Stimulated activated effector memory CD8-positive, alpha-beta T cell treated with anti-CD3 and anti-CD28 coated beads, Interleukin-12 subunit alpha, Interleukin-12 subunit beta, amount 100 ng/mL, for 72 hours (primary cell): ENCODE data around the gene TM9SF1.
"Not testable (repeated sequence)": the region's sequence is repeated elsewhere in the genome, so short reads cannot be mapped to it uniquely, and the experiment has no call there.

Experiments used
- ATAC-seq: fragments of 150-1000 bp; cut with Tn5 transposase; 2 replicates; pipeline ENCODE4 v1.10.0; 2021
- DNase-seq, 2 donors: peaks; one replicate each; pipeline ENCODE4 v3.0.0; 2021 to 2022; ENCODE audit warnings: low spot score in 2 of 2
- H3K27ac Mint-ChIP-seq: one replicate; pipeline ENCODE4 v1.8.0; 2022; ENCODE audit warnings: mild to moderate bottlenecking, mixed read lengths
- H3K36me3 Mint-ChIP-seq: one replicate; pipeline ENCODE4 v1.8.0; 2022; ENCODE audit warnings: mild to moderate bottlenecking, mixed read lengths
- H3K4me1 Mint-ChIP-seq: one replicate; pipeline ENCODE4 v1.8.0; 2022; ENCODE audit warnings: mixed read lengths
- H3K4me3 Mint-ChIP-seq: one replicate; pipeline ENCODE4 v1.8.0; 2022; ENCODE audit warnings: mild to moderate bottlenecking, mixed read lengths
- H3K9me3 Mint-ChIP-seq: one replicate; pipeline ENCODE4 v1.8.0; 2022; ENCODE audit warnings: mixed read lengths

Gene TM9SF1

GRCh38 chr14:24232645-24233537, 37.6 kb upstream of the TM9SF1 start, which contains the start of gene GMPR2:
TSS of gene GMPR2 (plus strand) at chr14:24232929. CDS start at chr14:24233254, 325 bp downstream.
- Mint-ChIP-seq H3K27ac (peak within 1 kb of the TSS; percentile 86), H3K36me3 (peaks cover 76% of the 10 kb centered on the region), H3K4me3 (peak within 1 kb of the TSS; percentile 84), H3K9me3 (no peaks in the 10 kb centered on the region), H3K4me1 (peaks cover 41% of the 10 kb centered on the region)
- ATAC-seq: peak; percentile 62
- no peak for DNase-seq

DNA sequence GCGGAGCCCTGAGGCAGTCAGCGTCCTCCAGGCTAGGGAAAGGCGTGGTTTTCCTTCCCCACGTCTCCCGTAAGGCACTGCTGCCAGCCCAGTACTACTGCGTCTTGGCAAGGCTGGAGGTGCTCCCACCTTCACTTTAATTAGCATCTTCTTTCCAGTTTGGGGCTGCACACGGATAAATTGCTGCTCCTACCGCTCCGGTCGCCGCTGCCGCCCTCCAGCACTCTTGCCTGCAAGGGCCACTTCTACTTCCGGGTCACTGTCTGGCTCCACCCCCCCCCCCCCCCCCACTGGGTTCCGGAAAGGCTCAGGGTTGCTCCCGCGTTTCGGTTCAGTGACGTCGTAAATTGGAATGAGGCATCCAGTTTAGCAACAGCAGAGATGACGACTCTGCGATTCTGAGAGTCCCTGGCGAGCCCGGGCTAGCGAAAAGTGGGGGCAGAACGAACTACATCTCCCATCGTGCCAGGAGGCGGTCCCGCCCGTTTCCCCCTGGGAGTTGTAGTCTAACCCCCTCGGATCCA, 36.9 kb upstream of the TM9SF1 start, which contains the start of gene NEDD8:
Gene NEDD8, minus strand, starts transcription at position 247 of the 524 bp plus-strand sequence. Its CDS starts 100 bp downstream, at position 147.
- DNase-seq: peak; percentile 68 to 93
- Mint-ChIP-seq H3K9me3 (no peaks in the 10 kb centered on the region), H3K4me3 (peak within 1 kb of the TSS; percentile 84), H3K4me1 (peaks cover 38% of the 10 kb centered on the region), H3K36me3 (peaks cover 76% of the 10 kb centered on the region), H3K27ac (peak within 1 kb of the TSS; percentile 86)
- peak; percentile 93 for ATAC-seq

DNA sequence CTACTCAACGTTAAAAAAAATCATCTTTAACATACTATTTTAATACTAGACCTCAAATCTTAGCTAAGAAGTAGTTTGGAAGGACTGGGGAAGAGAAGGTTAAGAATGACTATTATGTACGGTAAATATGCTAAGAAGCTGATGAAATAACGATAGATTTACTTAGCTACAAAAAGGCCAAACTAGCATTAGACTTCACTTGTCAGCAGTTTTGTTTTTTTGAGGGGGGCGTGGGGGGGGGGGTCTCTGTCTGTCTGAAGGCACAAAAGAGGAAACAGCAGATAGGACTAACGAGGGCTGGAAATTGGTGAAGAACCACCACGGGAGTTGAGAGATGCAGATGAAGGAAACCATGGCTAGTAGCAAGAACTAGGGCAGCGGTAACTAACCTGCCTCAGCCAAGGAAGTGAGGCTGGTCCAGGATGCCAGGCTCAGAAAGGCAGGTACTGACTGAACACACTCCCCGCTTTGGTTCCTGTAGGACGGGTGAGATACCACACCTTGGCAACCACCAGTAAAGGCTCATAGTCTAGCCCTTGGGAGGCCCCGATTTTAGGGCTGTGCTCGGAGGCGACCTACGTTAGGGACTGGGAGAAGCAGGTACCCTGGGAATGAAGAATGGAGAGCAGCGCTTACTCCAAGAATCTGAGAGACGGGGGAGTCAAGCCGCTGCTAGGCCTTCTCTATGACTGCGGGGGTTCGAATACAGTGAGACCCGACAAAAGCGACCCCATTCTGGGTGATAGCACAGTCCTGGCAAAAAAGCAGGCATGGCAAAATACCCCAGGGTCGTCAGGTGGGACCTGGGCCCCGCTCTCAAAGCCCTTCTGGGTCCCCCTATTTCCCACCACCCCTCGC, 36.3 kb upstream of the TM9SF1 start:
- peak overlapping the region; percentile 86 for H3K27ac Mint-ChIP-seq
- peaks cover 73% of the 10 kb centered on the region for H3K36me3 Mint-ChIP-seq
- H3K9me3 Mint-ChIP-seq: no peaks in the 10 kb centered on the region
- H3K4me3 Mint-ChIP-seq: peak overlapping the region; percentile 84
- DNase-seq (peak in 1 of 2 donors; percentile 11), ATAC-seq (peak; percentile 43)
- H3K4me1 Mint-ChIP-seq: peaks cover 35% of the 10 kb centered on the region

DNA sequence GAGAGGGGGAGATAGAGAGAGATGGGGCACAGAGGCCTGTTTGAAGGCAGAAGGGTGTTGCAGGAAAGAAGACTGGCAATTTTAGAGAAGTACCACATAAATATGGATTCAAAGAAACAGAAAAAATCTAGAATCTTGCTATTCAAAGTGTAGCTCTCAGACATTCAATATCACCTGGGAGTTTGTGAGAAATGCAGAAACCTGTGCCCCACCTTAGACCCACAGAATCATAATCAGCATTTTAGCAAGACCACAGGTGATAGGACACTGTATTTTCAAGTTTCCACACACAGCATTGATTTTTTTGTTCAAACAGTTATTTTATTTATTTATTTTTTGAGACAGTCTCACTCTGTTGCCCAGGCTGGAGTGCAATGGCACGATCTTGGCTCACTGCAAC, 33.7 kb upstream of the TM9SF1 start:
- H3K4me1 Mint-ChIP-seq: peaks cover 20% of the 10 kb centered on the region
- no peaks in the 10 kb centered on the region for H3K9me3 Mint-ChIP-seq
- no peak overlapping the region for H3K4me3 Mint-ChIP-seq
- DNase-seq (no peak), ATAC-seq (no peak)
- peak overlapping the region; percentile 20 for H3K27ac Mint-ChIP-seq
- H3K36me3 Mint-ChIP-seq: peaks cover 72% of the 10 kb centered on the region

DNA sequence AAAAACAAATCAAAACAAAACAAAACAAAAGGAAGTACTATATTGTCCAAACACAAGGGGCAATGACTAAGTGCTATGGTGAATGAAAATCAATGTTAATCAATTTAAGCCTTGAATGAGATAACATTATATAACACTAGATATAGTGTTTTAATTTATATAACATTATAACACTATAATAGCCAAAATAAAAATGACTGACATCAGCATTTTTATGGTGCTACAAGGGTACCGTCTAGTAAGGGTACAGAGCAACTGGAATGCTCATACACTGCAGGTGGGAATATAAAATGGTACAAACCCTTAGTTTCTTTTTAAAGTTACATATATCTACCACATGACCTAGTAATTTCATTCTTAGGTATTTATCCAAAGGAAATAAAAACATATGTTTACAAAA, 31.2 kb upstream of the TM9SF1 start:
- H3K4me3 Mint-ChIP-seq: no peak overlapping the region
- no peak for ATAC-seq
- peaks cover 14% of the 10 kb centered on the region for H3K4me1 Mint-ChIP-seq
- H3K27ac Mint-ChIP-seq: no peak overlapping the region
- H3K36me3 Mint-ChIP-seq: peaks cover 66% of the 10 kb centered on the region
- H3K9me3 Mint-ChIP-seq: no peaks in the 10 kb centered on the region
- DNase-seq: no peak

GRCh38 chr14:24224618-24225071, 29.4 kb upstream of the TM9SF1 start:
- ATAC-seq (no peak), DNase-seq (no peak)
- Mint-ChIP-seq H3K4me1 (peaks cover 14% of the 10 kb centered on the region), H3K27ac (peak overlapping the region; percentile 14), H3K4me3 (no peak overlapping the region), H3K9me3 (no peaks in the 10 kb centered on the region), H3K36me3 (peaks cover 50% of the 10 kb centered on the region)

- not testable (repeated sequence) for H3K4me3 Mint-ChIP-seq, H3K27ac Mint-ChIP-seq, H3K9me3 Mint-ChIP-seq, DNase-seq, ATAC-seq
- peaks cover 36% of the 10 kb centered on the region for H3K36me3 Mint-ChIP-seq
- peaks cover 14% of the 10 kb centered on the region for H3K4me1 Mint-ChIP-seq
These were observed 27.7 kb upstream of the TM9SF1 start for GRCh38 chr14:24222987-24223386.

GRCh38 chr14:24219521-24219920, 24.3 kb upstream of the TM9SF1 start:
- peaks cover 39% of the 10 kb centered on the region for H3K36me3 Mint-ChIP-seq
- no peak overlapping the region for H3K4me3 Mint-ChIP-seq
- no peaks in the 10 kb centered on the region for H3K9me3 Mint-ChIP-seq
- H3K27ac Mint-ChIP-seq: no peak overlapping the region
- peaks cover 24% of the 10 kb centered on the region for H3K4me1 Mint-ChIP-seq
- ATAC-seq: no peak
- no peak for DNase-seq

GRCh38 chr14:24219080-24219479, 23.8 kb upstream of the TM9SF1 start:
- H3K4me3 Mint-ChIP-seq: no peak overlapping the region
- H3K27ac Mint-ChIP-seq: no peak overlapping the region
- H3K4me1 Mint-ChIP-seq: peaks cover 25% of the 10 kb centered on the region
- DNase-seq (no peak), ATAC-seq (no peak)
- no peaks in the 10 kb centered on the region for H3K9me3 Mint-ChIP-seq
- peaks cover 39% of the 10 kb centered on the region for H3K36me3 Mint-ChIP-seq

DNA sequence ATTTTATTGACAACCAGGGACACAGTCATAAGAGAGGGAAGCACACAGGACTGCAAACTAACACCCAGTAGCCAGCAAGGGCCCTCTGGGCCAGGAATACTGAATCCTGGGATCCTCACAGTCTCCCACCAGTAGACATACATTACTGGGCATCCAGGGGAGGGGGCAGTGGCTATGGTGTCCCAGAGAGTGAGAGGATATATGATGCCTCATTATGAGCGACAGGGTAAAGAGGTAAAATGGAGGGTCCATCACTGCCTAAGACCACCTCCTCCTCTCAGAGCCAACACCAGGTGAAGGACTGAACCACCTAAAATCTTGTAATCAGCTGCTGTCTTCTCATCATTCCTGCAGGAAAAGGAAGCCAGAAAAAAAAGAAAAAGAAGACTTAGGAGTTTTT, 21.6 kb upstream of the TM9SF1 start:
- not testable (repeated sequence) for DNase-seq, H3K4me3 Mint-ChIP-seq, ATAC-seq, H3K9me3 Mint-ChIP-seq
- H3K4me1 Mint-ChIP-seq: peaks cover 45% of the 10 kb centered on the region
- H3K27ac Mint-ChIP-seq: peak overlapping the region; percentile 98
- H3K36me3 Mint-ChIP-seq: peaks cover 58% of the 10 kb centered on the region

GRCh38 chr14:24216345-24216699, 21.1 kb upstream of the TM9SF1 start:
- Mint-ChIP-seq H3K27ac (peak overlapping the region; percentile 98), H3K36me3 (peaks cover 63% of the 10 kb centered on the region), H3K9me3 (no peaks in the 10 kb centered on the region), H3K4me3 (peak overlapping the region; percentile 91), H3K4me1 (peaks cover 50% of the 10 kb centered on the region)
- ATAC-seq (no peak), DNase-seq (no peak)

- Mint-ChIP-seq H3K4me3 (peak within 1 kb of the TSS; percentile 91), H3K27ac (peak within 1 kb of the TSS; percentile 98), H3K36me3 (peaks cover 69% of the 10 kb centered on the region), H3K9me3 (no peaks in the 10 kb centered on the region), H3K4me1 (peaks cover 55% of the 10 kb centered on the region)
- peak; percentile 69 to 90 for DNase-seq
- ATAC-seq: peak; percentile 83
These were observed 20.5 kb upstream of the TM9SF1 start, which contains the start of gene MDP1 for GRCh38 chr14:24215495-24216344. TSS of gene MDP1 (minus strand) at chr14:24216066. CDS start at chr14:24215955, 111 bp downstream.

- peak overlapping the region; percentile 91 for H3K4me3 Mint-ChIP-seq
- H3K36me3 Mint-ChIP-seq: peaks cover 86% of the 10 kb centered on the region
- no peaks in the 10 kb centered on the region for H3K9me3 Mint-ChIP-seq
- H3K27ac Mint-ChIP-seq: peak overlapping the region; percentile 98
- H3K4me1 Mint-ChIP-seq: peaks cover 63% of the 10 kb centered on the region
- DNase-seq (no peak), ATAC-seq (no peak)
These were observed 18.8 kb upstream of the TM9SF1 start for GRCh38 chr14:24213866-24214662.
